ENCODE data around the gene SLC30A2. TPM values are rescaled to one million over a fixed set of nuclear protein-coding genes. Genes with fewer than 3 reads are reported as not detected.

SLC30A2 gene
- total RNA-seq, 4 donors from 2014 or later: 0.14 TPM; not detected in 3

- H3K27ac ChIP-seq: no peak overlapping the region
- no peaks in the 10 kb centered on the region for H3K36me3 ChIP-seq
- DNase-seq: no peak
- WGBS, 2 donors (ENCODE audit: low coverage in 1 of 2): 74 to 83% methylated on average over 1 to 3 of the region's 3 CpGs
- TF ChIP-seq CTCF (IDR thresholded peaks at IDR 0.05): no peak
- no peak for TF ChIP-seq EP300 (IDR thresholded peaks at IDR 0.05; ENCODE audit: low read depth)
- TF ChIP-seq POLR2AphosphoS5 (IDR thresholded peaks at IDR 0.05): no peak
- no peak for TF ChIP-seq POLR2A (IDR thresholded peaks at IDR 0.05)
- H3K27me3 ChIP-seq: peaks cover 6% of the 10 kb centered on the region
- H3K9me3 ChIP-seq: no peaks in the 10 kb centered on the region
- no peaks in the 10 kb centered on the region for H3K4me1 ChIP-seq
- H3K4me3 ChIP-seq: no peak overlapping the region
- in situ Hi-C loops (cut with MboI; ENCODE audit: low pct_ligation_motif_present in 1 of 4, low pct_unique_long_range_greater_than_20kb in 1 of 4, low sequenced_read_pairs in 3 of 4): no loop called here
- intact Hi-C loops (cut with DNase I; ENCODE audit: low total_unique reads): no loop called here
Measured at GRCh38 chr1:26064553-26064952, 18.6 kb upstream of the SLC30A2 start.

GRCh38 chr1:26060832-26061574 lies 15.1 kb upstream of the SLC30A2 start:
- DNase-seq: no peak
- no peaks in the 10 kb centered on the region for H3K36me3 ChIP-seq
- no peaks in the 10 kb centered on the region for H3K27me3 ChIP-seq
- H3K4me3 ChIP-seq: no peak overlapping the region
- no peaks in the 10 kb centered on the region for H3K4me1 ChIP-seq
- intact Hi-C loops (cut with DNase I; ENCODE audit: low total_unique reads): no loop called here
- H3K9me3 ChIP-seq: no peaks in the 10 kb centered on the region
- H3K27ac ChIP-seq: no peak overlapping the region
- in situ Hi-C loops (cut with MboI; ENCODE audit: low pct_ligation_motif_present in 1 of 4, low pct_unique_long_range_greater_than_20kb in 1 of 4, low sequenced_read_pairs in 3 of 4): no loop called here
- WGBS, 2 donors (ENCODE audit: low coverage in 1 of 2): 75% methylated on average over 12 of the region's 12 CpGs; no CpG with 5 or more reads in 1 of the 2 donors
- no peak for TF ChIP-seq POLR2AphosphoS5 (IDR thresholded peaks at IDR 0.05)
- no peak for TF ChIP-seq EP300 (IDR thresholded peaks at IDR 0.05; ENCODE audit: low read depth)
- no peak for TF ChIP-seq CTCF (IDR thresholded peaks at IDR 0.05)
- no peak for TF ChIP-seq POLR2A (IDR thresholded peaks at IDR 0.05)

GRCh38 chr1:26059906-26060305 lies 14.0 kb upstream of the SLC30A2 start:
- in situ Hi-C loops (cut with MboI; ENCODE audit: low pct_ligation_motif_present in 1 of 4, low pct_unique_long_range_greater_than_20kb in 1 of 4, low sequenced_read_pairs in 3 of 4) (no loop called here), intact Hi-C loops (cut with DNase I; ENCODE audit: low total_unique reads) (no loop called here)
- TF ChIP-seq CTCF (IDR thresholded peaks at IDR 0.05): no peak
- Histone ChIP-seq H3K9me3 (no peaks in the 10 kb centered on the region), H3K4me1 (no peaks in the 10 kb centered on the region), H3K36me3 (no peaks in the 10 kb centered on the region), H3K4me3 (no peak overlapping the region), H3K27me3 (no peaks in the 10 kb centered on the region), H3K27ac (no peak overlapping the region)
- 79% methylated on average over 7 of the region's 7 CpGs; no CpG with 5 or more reads in 1 of the 2 donors for WGBS, 2 donors (ENCODE audit: low coverage in 1 of 2)
- DNase-seq: no peak

GRCh38 chr1:26058052-26058595 lies 12.2 kb upstream of the SLC30A2 start:
- Histone ChIP-seq H3K27me3 (peaks cover 3% of the 10 kb centered on the region), H3K4me1 (no peaks in the 10 kb centered on the region), H3K4me3 (no peak overlapping the region), H3K36me3 (no peaks in the 10 kb centered on the region), H3K27ac (no peak overlapping the region), H3K9me3 (no peaks in the 10 kb centered on the region)
- TF ChIP-seq POLR2A (IDR thresholded peaks at IDR 0.05): no peak
- in situ Hi-C loops (cut with MboI; ENCODE audit: low pct_ligation_motif_present in 1 of 4, low pct_unique_long_range_greater_than_20kb in 1 of 4, low sequenced_read_pairs in 3 of 4) (no loop called here), intact Hi-C loops (cut with DNase I; ENCODE audit: low total_unique reads) (no loop called here)
- 79 to 93% methylated on average over 2 to 5 of the region's 5 CpGs for WGBS, 2 donors (ENCODE audit: low coverage in 1 of 2)
- DNase-seq: no peak

- Histone ChIP-seq H3K27ac (no peak overlapping the region), H3K9me3 (no peaks in the 10 kb centered on the region), H3K4me1 (no peaks in the 10 kb centered on the region), H3K27me3 (peaks cover 6% of the 10 kb centered on the region), H3K4me3 (no peak overlapping the region), H3K36me3 (no peaks in the 10 kb centered on the region)
- no CpG with 5 or more reads among the region's 2 CpGs for WGBS, 2 donors (ENCODE audit: low coverage in 1 of 2)
- intact Hi-C loops (cut with DNase I; ENCODE audit: low total_unique reads): no loop called here
- in situ Hi-C loops (cut with MboI; ENCODE audit: low pct_ligation_motif_present in 1 of 4, low pct_unique_long_range_greater_than_20kb in 1 of 4, low sequenced_read_pairs in 3 of 4): no loop called here
- TF ChIP-seq EP300 (IDR thresholded peaks at IDR 0.05; ENCODE audit: low read depth): no peak
- TF ChIP-seq CTCF (IDR thresholded peaks at IDR 0.05): no peak
- TF ChIP-seq POLR2A (IDR thresholded peaks at IDR 0.05): no peak
- no peak for TF ChIP-seq POLR2AphosphoS5 (IDR thresholded peaks at IDR 0.05)
- DNase-seq: no peak
Measured at GRCh38 chr1:26057189-26057588, 11.3 kb upstream of the SLC30A2 start.

Measured in transverse colon (tissue), 4 donors.